Limb (tissue), 2 donors: Measurements from ENCODE around the gene UBE2J2.

Experiments used
- DNase-seq, 2 donors: peaks; one replicate each; pipeline ENCODE4 v3.0.0-alpha.2; 2016; ENCODE audit errors: extremely low spot score in 2 of 2

UBE2J2 gene

GRCh38 chr1:1240822-1241587 is 32.6 kb downstream of the UBE2J2 start:
- DNase-seq = no peak

GRCh38 chr1:1240348-1240732 is 33.3 kb downstream of the UBE2J2 start:
- no peak for DNase-seq

- DNase-seq = peak in 1 of 2 donors; percentile 43
Measured at GRCh38 chr1:1239614-1240347, 33.9 kb downstream of the UBE2J2 start.

GRCh38 chr1:1239227-1239613 is 34.4 kb downstream of the UBE2J2 start:
- no peak for DNase-seq

GRCh38 chr1:1238702-1239178 is 34.9 kb downstream of the UBE2J2 start:
- no peak for DNase-seq

GRCh38 chr1:1237874-1238701 is 35.6 kb downstream of the UBE2J2 start:
- no peak for DNase-seq

GRCh38 chr1:1236945-1237873 is 36.4 kb downstream of the UBE2J2 start:
- no peak for DNase-seq

GRCh38 chr1:1236176-1236763 is 37.4 kb downstream of the UBE2J2 start:
- no peak for DNase-seq

GRCh38 chr1:1235016-1235744 is 38.5 kb downstream of the UBE2J2 start:
- DNase-seq = no peak

- DNase-seq = no peak
Measured at GRCh38 chr1:1234180-1234808, 39.4 kb downstream of the UBE2J2 start.

- DNase-seq = no peak
Measured at GRCh38 chr1:1233567-1233892, 40.1 kb downstream of the UBE2J2 start.

GRCh38 chr1:1232796-1233566 is 40.7 kb downstream of the UBE2J2 start:
- no peak for DNase-seq

GRCh38 chr1:1232208-1232795 is 41.4 kb downstream of the UBE2J2 start, which contains the start of gene B3GALT6:
Gene B3GALT6, plus strand, starts transcription at chr1:1232237. Its CDS starts 42 bp downstream, at chr1:1232279.
- DNase-seq = no peak

GRCh38 chr1:1231400-1232207 is 42.0 kb downstream of the UBE2J2 start, which contains the start of gene SDF4:
Gene SDF4, minus strand, starts transcription at chr1:1232001. Its CDS starts 3,229 bp downstream, at chr1:1228772.
- DNase-seq = peak; percentile 97 to 98

- no peak for DNase-seq
Measured at GRCh38 chr1:1230656-1231399, 42.8 kb downstream of the UBE2J2 start.

- no peak for DNase-seq
Measured at GRCh38 chr1:1229770-1230169, 43.9 kb downstream of the UBE2J2 start.
